ENCODE data around the gene SGMS1.

The SGMS1 gene

DNA sequence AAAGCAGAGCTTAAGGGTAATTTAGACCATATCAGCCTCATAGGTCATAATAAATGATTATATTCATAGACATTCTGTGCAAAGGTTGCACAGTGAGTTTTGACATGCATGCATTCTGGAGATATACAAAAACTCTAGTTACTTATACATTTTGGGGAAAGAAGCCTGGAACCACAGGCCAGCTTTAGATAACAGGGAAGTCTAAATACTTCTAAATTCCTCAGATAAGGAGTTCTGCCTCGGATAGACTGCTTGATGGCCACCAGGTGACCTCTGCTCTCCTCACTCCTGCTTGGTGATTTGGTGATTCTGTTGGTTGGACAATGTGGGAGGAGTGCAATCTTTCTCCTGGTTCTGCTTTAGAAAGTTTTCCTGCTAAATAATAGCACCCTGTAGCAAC, 77.9 kb downstream of the SGMS1 start:
- TF ChIP-seq, protein P1, sequence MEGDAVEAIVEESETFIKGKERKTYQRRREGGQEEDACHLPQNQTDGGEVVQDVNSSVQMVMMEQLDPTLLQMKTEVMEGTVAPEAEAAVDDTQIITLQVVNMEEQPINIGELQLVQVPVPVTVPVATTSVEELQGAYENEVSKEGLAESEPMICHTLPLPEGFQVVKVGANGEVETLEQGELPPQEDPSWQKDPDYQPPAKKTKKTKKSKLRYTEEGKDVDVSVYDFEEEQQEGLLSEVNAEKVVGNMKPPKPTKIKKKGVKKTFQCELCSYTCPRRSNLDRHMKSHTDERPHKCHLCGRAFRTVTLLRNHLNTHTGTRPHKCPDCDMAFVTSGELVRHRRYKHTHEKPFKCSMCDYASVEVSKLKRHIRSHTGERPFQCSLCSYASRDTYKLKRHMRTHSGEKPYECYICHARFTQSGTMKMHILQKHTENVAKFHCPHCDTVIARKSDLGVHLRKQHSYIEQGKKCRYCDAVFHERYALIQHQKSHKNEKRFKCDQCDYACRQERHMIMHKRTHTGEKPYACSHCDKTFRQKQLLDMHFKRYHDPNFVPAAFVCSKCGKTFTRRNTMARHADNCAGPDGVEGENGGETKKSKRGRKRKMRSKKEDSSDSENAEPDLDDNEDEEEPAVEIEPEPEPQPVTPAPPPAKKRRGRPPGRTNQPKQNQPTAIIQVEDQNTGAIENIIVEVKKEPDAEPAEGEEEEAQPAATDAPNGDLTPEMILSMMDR (conservative IDR thresholded peaks at IDR 0.05; ENCODE audit: low read depth), result no peak
- POLR2A ChIA-PET (ENCODE audit: low non-redundant PET), result no interaction called here
- no peak overlapping the region for H3K27ac ChIP-seq
- DNase-seq (ENCODE audit: low spot score), result no peak
- CTCF ChIA-PET, result no interaction called here

DNA sequence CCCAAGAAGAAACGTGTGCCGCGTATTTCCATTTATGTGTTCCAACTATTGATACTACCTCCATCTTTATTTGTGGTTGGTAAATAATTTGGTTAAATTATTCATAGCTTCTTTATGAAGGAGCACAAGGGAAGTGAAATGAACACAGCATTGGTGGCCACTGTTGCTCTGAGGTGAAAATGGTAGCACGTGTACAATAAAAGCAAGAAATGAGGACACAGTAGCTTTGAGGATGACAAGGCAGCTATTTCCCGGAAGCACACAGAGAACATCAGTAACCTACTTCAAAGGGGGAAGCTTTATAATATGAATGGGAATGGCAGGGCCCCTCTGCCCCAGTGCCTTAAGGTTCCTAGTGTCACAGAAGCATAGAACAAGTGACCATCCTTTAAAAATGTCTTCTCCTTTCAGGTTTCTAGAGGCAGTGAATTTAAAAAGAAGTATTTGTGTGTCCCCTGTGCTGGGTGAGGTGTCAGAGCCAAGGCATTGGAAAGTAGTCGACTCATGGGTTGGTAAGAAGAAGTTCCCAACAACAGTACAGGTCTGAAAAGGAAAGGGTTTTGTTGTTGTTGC, 78.8 kb downstream of the SGMS1 start:
- CTCF ChIA-PET, result interaction anchor here (0.8 kb wide), 1 partner anchor 13 kb away, joined by 4 read pairs; no protein-coding TSS in a partner anchor
- H3K27ac ChIP-seq, result no peak overlapping the region
- no peak for DNase-seq (ENCODE audit: low spot score)
- POLR2A ChIA-PET (ENCODE audit: low non-redundant PET), result no interaction called here
- TF ChIP-seq, protein P1 (conservative IDR thresholded peaks at IDR 0.05; ENCODE audit: low read depth), result no peak

DNA sequence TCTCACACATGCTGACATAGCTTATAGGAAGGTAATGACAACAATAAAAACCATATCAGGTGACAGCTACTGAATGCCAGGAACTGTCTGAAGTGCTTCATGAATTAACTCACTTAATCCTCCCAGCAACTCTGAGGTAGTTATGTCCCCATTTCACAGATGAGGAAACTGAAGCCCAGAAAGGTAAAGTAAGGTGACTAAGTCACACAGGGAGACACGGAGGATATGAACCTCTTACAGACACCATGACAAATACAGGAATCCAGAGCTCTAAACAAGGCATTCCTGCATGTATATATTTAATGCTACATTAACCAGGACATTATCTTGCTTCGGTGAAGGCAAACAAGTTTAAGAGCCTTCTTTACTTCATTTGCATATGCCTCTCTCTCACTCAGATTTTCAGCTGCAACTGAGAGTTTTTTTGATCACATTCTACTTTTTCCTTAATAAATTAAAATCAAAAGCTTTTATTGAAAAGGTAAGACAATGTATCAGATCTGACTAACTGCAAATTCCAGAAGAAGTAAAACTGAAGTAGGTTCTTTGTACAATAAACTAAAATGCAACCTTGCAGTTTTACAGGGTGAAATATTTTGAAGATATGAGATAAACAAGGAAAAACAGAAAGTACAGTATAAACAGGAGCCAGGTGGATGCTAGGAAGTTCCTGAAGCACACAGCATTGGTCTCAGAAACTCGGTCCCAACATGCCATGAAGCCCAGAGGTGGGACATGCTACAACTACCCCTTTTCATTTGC, 79.5 kb downstream of the SGMS1 start:
- ChIA-PET POLR2A (ENCODE audit: low non-redundant PET) (no interaction called here), CTCF (interaction anchor here (0.8 kb wide), 1 partner anchor 13 kb away, joined by 4 read pairs; no protein-coding TSS in a partner anchor)
- TF ChIP-seq, protein P1 (conservative IDR thresholded peaks at IDR 0.05; ENCODE audit: low read depth), result no peak
- no peak for DNase-seq (ENCODE audit: low spot score)
- H3K27ac ChIP-seq, result no peak overlapping the region

DNA sequence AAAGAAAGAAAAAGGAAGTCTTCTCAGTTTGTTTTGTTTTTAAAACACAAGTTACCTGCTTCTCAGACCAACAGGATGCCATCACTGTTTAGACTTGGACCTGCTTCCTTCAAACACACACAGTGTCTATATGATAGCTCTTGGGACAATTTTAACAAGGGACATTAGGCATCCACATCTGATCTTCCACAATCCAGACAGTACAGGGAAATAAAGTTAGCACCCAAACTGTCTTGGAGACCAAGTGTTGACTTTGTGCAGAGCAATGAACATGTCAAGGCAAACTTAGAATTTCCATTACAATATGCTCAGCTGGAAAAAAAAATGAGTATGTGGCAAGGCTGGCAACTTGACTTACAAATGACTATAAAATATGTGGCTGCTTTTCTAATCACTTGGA, 80.9 kb downstream of the SGMS1 start:
- POLR2A ChIA-PET (ENCODE audit: low non-redundant PET), result no interaction called here
- CTCF ChIA-PET, result no interaction called here
- TF ChIP-seq, protein P1 (conservative IDR thresholded peaks at IDR 0.05; ENCODE audit: low read depth), result no peak
- DNase-seq (ENCODE audit: low spot score), result no peak
- no peak overlapping the region for H3K27ac ChIP-seq

DNA sequence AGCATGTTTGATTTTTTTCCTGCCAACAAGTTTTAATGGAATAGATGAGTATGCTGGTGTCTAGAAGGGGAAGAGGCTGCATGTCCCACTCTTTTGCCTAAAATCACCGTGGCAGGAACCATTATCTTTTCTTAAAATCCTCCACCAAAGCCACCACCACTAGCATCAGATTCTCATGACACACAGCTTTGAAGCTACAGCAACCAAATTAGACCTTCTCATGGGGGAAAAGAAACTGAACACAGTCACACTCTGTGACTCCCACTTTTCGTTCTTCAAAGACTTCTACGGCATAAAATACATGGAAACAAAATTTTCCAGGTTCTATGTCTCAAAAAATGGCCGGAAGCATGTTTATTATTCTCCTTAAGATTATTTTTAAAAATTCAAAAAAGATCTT, 81.8 kb downstream of the SGMS1 start:
- no peak overlapping the region for H3K27ac ChIP-seq
- TF ChIP-seq, protein P1 (conservative IDR thresholded peaks at IDR 0.05; ENCODE audit: low read depth), result no peak
- ChIA-PET CTCF (no interaction called here), POLR2A (ENCODE audit: low non-redundant PET) (no interaction called here)
- DNase-seq (ENCODE audit: low spot score), result no peak

DNA sequence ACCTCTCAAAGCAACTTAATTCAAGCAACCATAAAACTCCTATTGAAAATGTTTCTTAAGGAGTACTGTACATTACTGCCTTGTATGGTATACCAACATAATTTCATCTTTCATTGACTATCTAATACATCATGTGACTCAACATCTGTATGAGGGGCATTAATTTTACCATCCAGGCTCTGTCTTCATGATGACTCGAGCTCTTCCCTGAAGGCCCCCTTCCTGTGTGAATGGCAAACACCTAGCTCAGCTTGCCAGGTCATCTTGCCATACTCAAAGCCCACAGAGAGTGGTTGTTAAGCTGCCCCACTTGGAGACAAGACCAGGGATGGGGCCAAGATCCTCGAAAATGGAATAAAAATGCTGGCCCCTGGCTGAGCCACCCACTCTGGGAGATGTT, 82.4 kb downstream of the SGMS1 start:
- CTCF ChIA-PET, result no interaction called here
- no peak overlapping the region for H3K27ac ChIP-seq
- no peak for DNase-seq (ENCODE audit: low spot score)
- POLR2A ChIA-PET (ENCODE audit: low non-redundant PET), result no interaction called here
- TF ChIP-seq, protein P1 (conservative IDR thresholded peaks at IDR 0.05; ENCODE audit: low read depth), result no peak
